Measurements from ENCODE around the gene ADCY4. TPM values are rescaled to one million over a fixed set of nuclear protein-coding genes. Genes with fewer than 3 reads are reported as not detected.
"Not testable (repeated sequence)": the region's sequence is repeated elsewhere in the genome, so short reads cannot be mapped to it uniquely, and the experiment has no call there.

Gene ADCY4
- polyA plus RNA-seq, 1 donor, result 15.2 TPM

DNA sequence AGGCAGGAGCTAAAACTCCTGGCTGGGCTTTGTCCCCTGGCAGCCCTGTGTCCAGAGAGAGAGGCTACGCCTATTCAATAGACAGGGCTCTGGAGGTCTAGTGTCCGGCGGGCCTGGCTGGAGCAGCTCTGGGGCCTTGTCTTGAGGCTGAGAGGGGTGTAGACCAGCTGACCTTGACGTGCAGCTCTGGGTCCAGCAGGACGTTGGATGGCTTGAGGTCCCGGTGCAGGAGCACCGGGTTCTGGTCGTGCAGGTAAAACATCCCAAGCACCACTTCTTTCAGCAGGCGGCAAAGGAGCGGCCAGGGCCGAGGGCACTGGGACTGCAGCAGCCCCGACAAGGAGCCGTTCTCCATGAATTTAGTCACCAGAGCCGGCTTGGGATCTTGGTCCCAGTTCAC lies 4.0 kb upstream of the ADCY4 start:
- no peak for DNase-seq (ENCODE audit: low read depth)

DNA sequence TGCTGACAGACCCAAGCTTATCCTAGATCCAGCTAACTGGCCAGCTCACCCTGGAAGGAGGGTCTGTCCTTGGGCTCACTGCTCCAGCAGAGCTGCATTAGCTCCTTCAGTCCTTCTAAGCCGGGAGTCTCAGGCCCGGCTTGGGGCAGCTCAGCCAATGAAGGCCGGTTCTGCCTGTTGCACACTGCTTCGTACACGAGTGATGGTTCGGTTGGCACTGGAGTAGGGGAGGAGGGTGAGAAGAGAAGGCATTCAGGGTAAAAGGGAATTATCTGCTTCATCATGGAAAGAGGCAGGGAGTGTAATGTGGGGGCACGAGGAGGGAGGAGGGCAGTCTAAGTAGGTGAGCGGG lies 2.9 kb upstream of the ADCY4 start:
- DNase-seq (ENCODE audit: low read depth), result no peak

DNA sequence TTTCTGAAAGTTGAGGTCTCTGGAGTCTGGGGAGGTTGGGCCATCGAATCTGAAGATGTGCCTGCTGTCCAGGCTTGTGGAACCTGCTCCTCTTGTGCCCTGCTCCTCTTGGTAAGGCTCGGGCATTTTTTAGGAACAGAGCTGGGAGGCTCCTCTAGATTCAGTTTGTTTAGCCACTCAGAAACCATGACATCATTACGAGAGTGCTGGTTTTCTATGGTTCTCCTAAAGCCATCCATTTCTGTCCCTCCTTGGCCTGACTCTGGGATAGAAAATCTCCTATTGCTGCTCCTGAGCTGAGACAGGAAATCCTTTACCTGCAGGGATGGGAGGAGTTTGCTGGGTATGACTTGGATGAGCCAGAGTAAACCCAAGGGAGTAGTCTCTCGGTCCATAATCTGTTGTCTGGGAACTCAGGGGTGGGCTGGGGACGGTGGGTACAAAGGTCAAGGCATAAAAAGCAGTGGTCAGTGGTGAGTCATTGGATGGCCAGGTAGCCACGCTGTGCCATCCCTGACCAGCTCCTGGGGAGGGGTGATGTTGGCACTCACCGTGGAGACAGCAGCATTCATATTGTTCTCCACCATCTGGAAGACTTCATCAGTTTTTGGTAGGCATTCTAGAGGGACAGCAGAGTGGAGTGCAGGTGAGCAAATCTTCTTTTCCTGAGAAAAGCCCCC lies 2.4 kb upstream of the ADCY4 start:
- DNase-seq (ENCODE audit: low read depth), result no peak

DNA sequence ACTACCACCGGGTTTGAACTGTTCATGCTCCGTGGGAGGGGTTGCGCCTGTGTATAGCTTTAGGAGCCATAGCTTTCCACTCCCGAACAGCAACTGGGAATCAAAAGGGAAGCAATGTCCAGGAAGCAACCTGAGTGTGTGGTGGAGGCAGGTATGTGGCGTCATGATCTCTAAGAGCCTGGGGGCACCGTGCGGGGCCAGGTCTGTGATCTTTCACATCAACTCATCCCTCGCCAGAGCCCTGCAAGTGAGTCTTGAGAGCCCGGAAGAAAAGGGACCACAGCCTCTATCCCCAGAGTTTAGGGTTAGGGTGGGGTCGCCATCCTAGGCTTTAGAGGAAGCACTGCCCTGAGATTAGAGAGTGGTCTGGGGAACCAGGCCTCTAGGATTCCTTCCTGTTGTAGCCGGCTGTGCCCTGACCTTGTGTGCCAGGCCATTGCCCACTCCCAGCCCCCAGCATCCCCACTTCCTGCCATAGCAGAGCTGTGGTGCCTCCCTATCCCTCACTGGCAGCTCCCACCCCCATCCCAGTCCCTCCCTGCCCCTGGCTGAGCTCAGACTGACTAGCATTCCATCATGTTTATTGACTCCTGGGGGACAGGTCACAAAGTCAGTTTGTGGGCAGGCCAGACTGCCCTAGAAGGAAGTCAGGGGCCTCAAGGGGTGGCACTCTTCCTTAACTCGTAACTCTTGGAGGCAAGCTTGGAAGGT lies 745 bp upstream of the ADCY4 start:
- DNase-seq (ENCODE audit: low read depth), result no peak

DNA sequence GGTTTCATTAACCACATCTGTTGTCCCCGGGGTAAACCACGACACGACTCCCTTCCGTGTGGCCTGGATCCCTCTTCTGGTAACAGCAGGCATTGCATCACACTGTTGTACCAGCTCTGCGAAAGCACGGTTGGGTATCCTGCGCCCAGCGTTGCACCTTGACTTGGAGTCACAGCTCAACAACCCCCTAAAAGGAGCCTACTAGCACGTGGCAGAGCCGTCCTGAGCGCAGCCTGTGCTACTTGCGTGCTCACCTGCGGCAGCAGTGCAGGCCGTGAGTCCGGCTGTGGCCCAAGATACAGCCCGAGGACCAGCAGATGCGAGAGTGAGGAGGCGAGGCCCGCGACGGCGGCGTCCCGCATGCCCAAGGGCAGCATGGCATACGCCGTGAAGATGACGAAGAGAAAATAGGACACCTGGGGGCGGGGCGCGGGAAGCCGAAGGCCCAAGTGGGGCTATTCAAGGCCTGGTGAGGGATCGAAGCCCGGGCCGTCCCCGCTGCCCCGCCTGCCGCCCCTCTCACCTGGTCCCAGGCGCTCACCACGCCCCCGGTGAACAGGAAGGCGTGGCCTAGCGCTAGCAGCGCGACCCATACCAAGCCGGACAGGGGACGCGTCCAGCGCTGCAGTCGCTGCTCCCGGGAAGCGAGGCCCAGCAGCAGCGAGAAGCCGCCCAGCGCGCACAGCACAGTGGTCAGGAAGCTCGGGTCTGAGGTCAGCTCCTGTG lies 2.4 kb downstream of the ADCY4 start:
- no peak for DNase-seq (ENCODE audit: low read depth)

DNA sequence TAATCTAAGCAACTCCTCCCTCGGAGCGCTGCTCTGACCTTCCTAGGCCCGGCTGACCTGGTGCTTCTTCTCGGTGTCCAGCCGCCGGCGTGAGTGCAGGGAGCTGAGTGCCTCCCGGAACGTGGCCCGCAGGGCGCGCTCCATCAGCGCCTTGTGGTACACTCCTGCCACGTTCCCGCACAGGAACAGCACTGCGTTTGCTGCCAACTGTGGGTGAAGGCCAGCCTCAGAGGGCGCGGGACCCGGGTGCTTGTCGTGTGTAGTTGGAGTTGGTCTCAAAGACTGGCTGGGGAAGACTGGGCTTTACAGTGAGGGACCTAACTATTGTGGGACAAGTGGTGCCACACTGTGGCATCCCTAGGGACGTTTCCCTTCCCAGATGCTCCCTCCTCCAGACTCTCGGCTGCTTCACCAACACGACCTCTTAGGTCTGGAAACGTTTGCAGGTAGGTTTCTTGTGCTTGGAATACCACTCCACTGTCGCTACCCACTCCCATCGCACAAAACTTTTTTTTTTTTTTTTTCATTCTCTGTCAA lies 3.1 kb downstream of the ADCY4 start:
- no peak for DNase-seq (ENCODE audit: low read depth)

DNA sequence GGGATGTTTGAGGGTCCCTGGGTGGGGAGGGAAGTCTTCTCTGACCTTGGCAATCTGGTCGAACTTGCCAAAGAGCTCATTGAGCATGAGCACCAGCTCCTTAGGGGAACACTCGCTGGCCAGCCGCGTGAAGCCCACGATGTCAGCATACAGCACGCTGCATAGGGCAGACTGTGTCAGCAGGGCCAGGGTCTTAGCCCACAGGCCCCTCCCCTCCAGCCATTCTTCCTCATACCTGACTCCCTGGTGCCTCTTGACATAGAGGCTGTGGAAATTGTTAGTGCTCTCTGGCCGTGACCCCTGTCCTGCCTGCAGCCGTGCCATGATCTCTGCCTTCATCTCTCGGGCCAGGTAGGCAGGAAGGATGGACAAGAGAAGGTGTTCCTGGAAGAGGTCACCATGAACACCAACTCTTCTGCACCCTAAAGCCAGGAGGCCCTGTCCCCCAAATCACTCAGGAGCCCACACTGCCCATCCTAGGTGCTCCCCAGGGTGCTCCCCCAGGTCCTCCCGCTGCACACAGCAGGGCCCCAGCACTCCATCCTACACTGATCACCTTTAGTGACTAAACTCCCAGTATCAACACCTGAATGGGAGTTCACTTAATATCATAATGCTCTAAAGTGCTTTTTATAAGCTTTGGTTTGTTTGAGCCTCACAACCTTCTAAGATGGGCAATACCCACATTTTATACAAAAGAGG lies 3.7 kb downstream of the ADCY4 start:
- DNase-seq (ENCODE audit: low read depth), result no peak

DNA sequence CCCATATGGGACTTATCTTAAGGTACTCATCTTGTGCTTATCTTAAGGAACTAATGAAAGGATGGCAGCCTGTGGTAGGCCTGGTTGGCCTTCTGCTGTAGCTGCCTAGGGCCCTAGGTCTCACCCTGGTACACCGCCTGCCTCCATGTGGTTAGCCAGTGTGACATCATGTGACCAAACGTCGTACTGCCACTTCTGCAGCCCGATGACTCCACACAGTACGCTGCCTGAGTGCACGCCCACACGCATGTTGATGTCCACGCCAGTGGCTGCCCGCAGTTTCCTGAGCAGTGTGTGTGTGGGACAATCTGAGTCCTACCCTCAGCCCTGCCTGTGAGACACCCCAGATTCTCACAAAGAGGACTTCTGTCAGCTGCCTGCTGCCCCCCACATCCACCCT lies 5.1 kb downstream of the ADCY4 start:
- no peak for DNase-seq (ENCODE audit: low read depth)

DNA sequence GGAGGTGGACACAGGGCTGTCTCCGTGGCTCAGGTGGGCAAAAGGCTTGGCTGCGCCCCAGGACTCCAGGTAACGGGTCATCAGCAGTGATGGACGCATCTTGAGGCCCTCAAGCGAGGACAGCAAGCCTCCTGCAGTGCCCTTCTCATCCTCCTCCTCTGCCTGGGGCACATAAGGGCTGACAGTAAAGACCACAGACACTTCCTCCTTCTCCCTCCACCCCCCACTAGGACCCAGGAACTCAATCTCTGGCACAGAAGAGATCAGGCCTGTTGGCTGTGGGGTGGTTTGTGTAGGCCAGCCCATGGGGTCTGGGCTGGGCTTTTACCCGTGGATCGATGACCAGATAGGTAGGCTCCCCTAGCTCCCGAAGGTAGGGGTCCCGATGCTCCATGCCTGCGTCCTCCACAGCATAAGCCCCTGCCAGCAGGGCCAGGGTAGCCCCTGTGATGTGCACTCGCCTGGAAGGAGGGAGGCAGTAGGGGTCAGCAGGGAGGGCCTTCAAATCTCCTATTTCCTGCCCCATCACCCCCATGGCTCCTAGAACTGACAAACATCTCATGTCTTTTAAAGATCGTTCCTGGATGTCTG lies 5.7 kb downstream of the ADCY4 start:
- DNase-seq (ENCODE audit: low read depth), result no peak

DNA sequence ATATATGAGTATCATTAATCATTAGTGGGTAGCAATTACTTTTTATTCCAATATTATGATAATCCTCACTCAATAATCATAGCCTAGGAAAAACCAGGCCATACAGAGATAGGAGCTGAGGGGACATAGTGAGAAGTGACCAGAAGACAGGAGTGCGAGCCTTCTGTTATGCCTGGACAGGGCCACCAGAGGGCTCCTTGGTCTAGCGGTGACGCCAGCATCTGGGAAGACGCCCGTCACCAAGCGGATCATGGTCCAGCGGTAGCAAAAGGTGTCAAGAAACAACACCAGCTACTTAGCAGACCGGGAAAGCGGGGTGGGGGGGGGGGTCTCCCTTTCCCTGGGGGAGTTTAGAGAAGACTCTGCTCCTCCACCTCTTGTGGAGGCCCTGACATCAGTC lies 7.0 kb downstream of the ADCY4 start:
- DNase-seq (ENCODE audit: low read depth), result not testable (repeated sequence)

DNA sequence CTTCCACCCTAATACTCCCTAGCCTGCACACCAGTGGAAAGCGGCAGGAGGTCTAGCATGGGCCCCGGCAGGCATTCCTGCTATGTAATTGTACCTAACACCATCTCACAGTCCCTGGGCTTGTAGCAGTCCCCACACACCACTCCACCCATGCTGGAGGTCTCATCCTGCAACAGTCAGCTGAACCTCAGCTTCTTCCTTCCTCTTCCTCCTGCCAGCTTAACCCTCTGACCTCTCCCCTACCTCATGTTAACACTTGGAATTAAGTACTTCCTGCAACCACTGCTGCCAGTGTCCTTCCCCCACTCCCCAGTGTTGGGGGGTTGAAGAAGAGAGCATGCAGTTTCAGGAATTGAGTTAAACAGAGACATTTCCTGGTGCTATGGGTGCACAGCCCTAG lies 7.6 kb downstream of the ADCY4 start:
- no peak for DNase-seq (ENCODE audit: low read depth)

DNA sequence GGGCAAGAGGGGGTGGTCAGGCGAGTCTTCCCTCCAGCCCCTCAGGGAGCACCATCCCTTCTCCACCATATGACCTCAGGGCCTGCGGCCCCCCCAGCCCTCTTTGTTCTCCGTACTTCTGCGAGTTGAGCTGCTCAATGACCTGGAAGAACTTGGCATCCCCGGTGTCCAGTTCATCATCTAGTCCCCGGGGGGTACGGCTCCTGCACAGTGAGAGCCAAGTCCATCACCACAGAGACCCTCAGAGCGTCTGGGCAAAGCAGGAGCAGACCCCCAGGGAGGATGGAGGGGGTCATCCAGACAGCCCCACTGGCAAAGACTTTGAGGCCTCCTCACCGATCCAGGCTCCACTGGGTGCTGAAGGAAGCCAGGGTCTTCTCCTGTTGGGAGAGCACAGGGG lies 8.9 kb downstream of the ADCY4 start:
- DNase-seq (ENCODE audit: low read depth), result no peak

DNA sequence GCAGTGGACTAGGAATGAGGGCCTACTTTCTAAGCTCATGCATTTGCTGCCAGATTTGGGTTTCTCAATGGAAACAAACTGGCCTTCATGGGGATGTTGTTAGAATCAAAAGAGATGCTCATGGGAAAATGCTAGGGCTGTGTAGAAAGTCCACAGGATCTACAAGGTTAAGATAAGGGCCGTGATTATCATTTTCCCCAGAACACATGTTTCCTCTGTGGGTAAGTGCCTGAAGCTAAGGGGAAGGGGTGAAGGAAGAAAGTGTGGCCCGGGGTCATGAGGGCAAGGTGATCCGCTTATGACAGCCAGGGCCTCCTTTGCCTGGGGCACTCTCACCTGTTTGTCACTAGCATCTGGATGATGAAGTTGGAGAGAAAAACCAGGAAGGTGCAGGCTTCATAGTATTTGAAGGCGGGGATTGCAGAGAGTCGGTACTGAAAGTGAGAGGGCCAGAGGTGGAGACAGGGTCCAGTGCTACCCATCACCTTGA lies 9.8 kb downstream of the ADCY4 start:
- DNase-seq (ENCODE audit: low read depth), result no peak

DNA sequence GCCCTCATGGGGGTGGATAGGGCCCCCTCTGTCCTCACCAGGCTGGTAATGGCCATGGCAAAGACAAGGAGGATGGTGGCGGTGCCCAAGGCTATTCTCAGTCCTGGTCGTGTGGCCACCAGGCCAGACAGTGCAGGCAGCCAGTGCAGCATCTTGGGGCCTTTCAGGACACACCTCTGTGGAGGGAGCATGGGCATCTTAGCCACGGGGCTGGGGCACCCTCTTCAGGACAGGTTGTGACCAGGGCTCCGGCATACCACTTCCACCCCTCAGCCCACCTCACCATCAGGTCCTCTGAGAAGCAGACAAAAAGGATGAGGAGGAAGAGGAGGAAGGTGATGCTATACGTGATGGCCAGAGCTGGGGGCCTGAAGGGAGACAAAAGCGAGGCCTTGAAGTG lies 10.8 kb downstream of the ADCY4 start:
- DNase-seq (ENCODE audit: low read depth), result no peak

DNA sequence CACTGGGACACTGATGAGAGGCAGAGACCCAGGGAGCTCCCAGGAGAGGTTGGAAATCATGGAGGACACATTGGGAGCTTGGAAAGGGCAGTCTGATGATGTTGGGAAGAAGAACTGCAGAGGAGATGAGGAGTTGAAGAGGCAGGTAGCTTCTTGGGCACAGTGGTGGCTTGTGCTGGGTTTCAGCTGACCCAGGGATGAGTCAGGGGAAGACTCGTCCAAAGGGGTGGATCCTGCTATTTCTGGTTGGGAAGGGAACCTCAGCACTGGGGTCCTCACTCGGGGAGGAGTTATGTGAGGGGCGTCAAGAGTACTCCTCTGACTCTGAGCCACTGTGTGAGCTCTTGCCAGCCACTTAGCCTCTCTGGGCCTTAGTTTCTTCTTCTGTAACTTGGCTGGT lies 11.5 kb downstream of the ADCY4 start:
- DNase-seq (ENCODE audit: low read depth), result no peak

DNA sequence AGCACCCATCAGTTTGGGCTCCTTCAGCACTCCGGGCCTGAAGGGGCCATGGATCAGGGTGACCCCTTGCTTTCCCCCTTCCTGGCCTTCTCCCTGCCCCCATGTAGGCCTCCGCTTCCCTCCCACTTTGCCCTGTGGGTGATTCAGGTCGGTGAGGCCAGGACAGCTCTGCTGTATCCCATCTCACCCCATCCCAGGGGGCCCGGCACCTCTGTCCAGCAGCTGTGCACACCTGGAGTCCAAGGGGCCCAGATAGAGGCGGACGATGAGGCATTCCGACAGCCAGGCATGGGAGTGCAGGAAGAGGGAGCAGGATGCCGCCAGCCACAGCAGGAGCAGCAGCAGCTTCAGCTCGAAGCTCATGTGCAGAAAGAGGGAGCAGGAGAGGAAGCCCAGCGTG lies 12.2 kb downstream of the ADCY4 start:
- DNase-seq (ENCODE audit: low read depth), result no peak

DNA sequence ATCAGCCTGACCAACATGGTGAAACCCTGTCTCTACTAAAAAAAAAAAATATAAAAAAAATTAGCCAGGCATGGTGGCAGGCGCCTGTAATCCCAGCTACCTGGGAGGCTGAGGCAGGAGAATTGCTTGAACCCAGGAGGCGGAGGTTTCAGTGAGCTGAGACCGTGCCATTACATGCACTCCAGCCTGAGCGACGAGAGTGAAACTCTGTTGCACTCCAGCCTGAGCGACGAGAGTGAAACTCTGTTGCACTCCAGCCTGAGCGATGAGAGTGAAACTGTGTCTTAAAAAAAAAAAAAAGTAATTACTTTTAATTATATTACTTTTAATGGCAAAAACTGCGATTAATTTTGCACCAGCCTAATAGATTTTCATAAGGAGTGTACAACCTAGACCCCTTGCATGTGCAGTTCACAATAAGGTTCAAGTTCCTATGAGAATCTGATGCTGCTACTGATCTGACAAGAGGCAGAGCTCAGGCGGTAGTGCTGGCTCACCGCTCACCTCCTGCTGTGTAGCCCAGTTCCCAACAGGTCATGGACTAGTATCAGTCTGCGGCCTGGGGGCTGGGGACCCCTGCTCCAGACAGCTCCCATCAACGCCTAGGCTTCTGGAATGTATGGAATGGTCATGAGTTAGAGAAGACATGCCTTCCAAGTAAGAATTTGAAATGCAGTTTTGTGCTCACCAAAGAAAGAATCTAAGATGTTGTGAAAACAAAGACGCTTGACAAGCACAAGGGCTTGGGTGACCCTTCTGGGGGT lies 13.5 kb downstream of the ADCY4 start:
- no peak for DNase-seq (ENCODE audit: low read depth)

DNA sequence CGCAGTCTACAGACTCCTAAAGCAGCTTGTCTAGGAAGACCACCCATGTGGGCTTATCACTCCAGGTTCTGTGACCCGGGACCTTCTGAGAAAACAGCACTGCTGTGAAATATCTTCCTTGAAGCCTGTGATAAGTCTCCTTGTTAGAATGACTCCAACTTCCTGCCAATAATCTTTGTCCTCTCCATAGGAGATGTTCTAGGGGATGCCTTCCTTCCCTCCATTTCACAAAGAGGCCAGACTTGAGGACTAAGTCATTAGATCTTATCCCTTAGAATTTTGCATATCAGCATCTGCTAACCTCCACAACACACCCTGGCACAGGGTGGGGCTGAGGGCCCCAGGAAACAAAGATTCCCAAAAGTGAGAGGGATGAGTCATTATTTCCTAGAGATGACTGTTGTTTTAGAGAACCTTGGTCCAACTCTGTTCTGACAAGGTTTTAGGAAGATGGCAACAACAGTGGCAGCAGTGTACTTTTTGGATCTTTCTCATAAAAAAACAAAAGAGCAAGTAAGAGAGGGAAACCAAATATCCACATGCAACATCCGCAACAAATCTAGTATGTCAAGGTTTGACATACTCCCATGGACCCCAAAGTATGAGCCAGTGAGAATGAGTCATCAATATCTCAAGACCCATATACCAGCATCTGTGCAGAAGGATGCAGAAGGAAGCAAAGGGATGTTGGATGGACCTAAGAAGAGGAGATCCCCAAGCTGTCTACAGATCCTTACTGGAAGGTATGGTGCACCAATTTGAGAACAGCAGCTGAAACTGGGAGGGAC lies 17.5 kb downstream of the ADCY4 start:
- no peak for DNase-seq (ENCODE audit: low read depth)

DNA sequence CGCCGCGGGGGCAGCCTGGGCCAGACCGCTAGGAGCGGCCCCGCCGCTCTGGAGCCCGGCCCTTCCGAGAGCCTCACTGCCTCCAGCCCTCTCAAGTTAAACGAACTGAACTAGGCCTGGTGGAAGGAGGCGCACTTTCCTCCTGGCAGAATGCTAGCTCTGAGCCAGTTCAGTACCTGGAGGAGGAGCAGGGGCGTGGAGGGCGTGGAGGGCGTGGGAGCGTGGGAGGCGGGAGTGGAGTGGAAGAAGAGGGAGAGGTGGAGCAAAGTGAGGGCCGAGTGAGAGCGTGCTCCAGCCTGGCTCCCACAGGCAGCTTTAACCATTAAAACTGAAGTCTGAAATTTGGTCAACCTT lies 18.3 kb downstream of the ADCY4 start:
- no peak for DNase-seq (ENCODE audit: low read depth)

Data from forelimb muscle (tissue), 1 donor.